Caco-2 (cell line): ENCODE data around the gene HOXD11. TPM values are rescaled to one million over a fixed set of nuclear protein-coding genes. Genes with fewer than 3 reads are reported as not detected.

Experiments used
- BruUV-seq: library from RNA; stranded (reverse); fragments of 400-500 nt; replicated peaks from 2 replicates; lab custom pipeline; 2021; lab: Mats Ljungman, UMichigan
- CTCF ChIA-PET: fragments of 300-600 bp; sonication (Branson Sonifier 250); formaldehyde crosslinking; loops from one replicate; lab custom pipeline; 2022; ENCODE audit warnings: antibody characterized with exemption; lab: Charles Lee
- POLR2A ChIA-PET: fragments of 300-600 bp; sonication (Branson Sonifier 250); formaldehyde crosslinking; loops from one replicate; lab custom pipeline; 2022; ENCODE audit warnings: antibody characterized with exemption; lab: Charles Lee
- DNase-seq, 2 experiments: peaks; one replicate each; pipeline versions ENCODE4 v3.0.0 to v3.0.0-alpha.2; 2020 to 2022
- H3K27me3 ChIP-seq: replicated peaks from 2 replicates; pipeline ENCODE4 v1.6.0; 2011; ENCODE audit warnings: low read length; ENCODE audit not compliant: control insufficient read depth, insufficient read depth
- H3K36me3 ChIP-seq: 2 replicates; pipeline ENCODE4 v1.5.1; 2011; ENCODE audit warnings: low read length; ENCODE audit not compliant: control insufficient read depth, insufficient read depth
- H3K4me1 ChIP-seq: fragments of 250-450 bp; sonication (Bioruptor Pico); 2 replicates; pipeline ENCODE4 v1.5.1; 2020; ENCODE audit warnings: mild to moderate bottlenecking
- H3K4me3 ChIP-seq: 2 replicates; pipeline ENCODE4 v1.5.1; 2011; ENCODE audit warnings: low read depth, mild to moderate bottlenecking, control low read depth, low read length
- H3K9me3 ChIP-seq: fragments of 250-450 bp; sonication (Bioruptor Pico); 2 replicates; pipeline ENCODE4 v1.5.1; 2020; ENCODE audit warnings: mild to moderate bottlenecking, moderate library complexity
- H3K27ac Mint-ChIP-seq: one replicate; pipeline ENCODE4 v1.8.0; 2022; ENCODE audit warnings: mixed read lengths; ENCODE audit not compliant: unreplicated experiment
- H3K27me3 Mint-ChIP-seq: one replicate; pipeline ENCODE4 v1.8.0; 2022; ENCODE audit warnings: mixed read lengths; ENCODE audit not compliant: insufficient read depth, unreplicated experiment
- H3K36me3 Mint-ChIP-seq: one replicate; pipeline ENCODE4 v1.8.0; 2022; ENCODE audit warnings: mild to moderate bottlenecking, mixed read lengths; ENCODE audit not compliant: insufficient read depth, unreplicated experiment
- H3K4me1 Mint-ChIP-seq: one replicate; pipeline ENCODE4 v1.8.0; 2022; ENCODE audit warnings: low read depth, mixed read lengths; ENCODE audit not compliant: unreplicated experiment
- H3K4me3 Mint-ChIP-seq: one replicate; pipeline ENCODE4 v1.8.0; 2022; ENCODE audit warnings: mild to moderate bottlenecking, moderate library complexity, mixed read lengths; ENCODE audit not compliant: unreplicated experiment
- H3K9me3 Mint-ChIP-seq: one replicate; pipeline ENCODE4 v1.8.0; 2022; ENCODE audit warnings: mixed read lengths; ENCODE audit not compliant: unreplicated experiment
- CTCF ChIP-seq, 2 experiments: fragments of 200-600 bp in 1 of 2; IDR thresholded peaks; 1 replicate in 1 of 2; 2 replicates in 1 of 2; pipeline versions ENCODE4 v1.5.1 to v1.8.0; 2011 to 2022; ENCODE audit warnings: antibody characterized with exemption in 1 of 2, control low read depth in 1 of 2, inconsistent platforms in 1 of 2, low read depth in 1 of 2, low read length in 1 of 2, mild to moderate bottlenecking in 1 of 2, moderate library complexity in 1 of 2; ENCODE audit not compliant: insufficient read depth in 1 of 2, severe bottlenecking in 1 of 2, unreplicated experiment in 1 of 2
- intact Hi-C: fragments of 100-400 bp; cut with micrococcal nuclease; formaldehyde crosslinking; loops from one replicate; pipeline ENCODE4 v1.10.0; 2022; ENCODE audit not compliant: unreplicated experiment
- total RNA-seq: library from RNA; stranded (reverse); gene quantifications from 2 replicates; pipeline ENCODE4 v1.2.3, GENCODE V29; 2022

HOXD11 gene
- total RNA-seq, 1 experiment from 2014 or later = not detected

DNA sequence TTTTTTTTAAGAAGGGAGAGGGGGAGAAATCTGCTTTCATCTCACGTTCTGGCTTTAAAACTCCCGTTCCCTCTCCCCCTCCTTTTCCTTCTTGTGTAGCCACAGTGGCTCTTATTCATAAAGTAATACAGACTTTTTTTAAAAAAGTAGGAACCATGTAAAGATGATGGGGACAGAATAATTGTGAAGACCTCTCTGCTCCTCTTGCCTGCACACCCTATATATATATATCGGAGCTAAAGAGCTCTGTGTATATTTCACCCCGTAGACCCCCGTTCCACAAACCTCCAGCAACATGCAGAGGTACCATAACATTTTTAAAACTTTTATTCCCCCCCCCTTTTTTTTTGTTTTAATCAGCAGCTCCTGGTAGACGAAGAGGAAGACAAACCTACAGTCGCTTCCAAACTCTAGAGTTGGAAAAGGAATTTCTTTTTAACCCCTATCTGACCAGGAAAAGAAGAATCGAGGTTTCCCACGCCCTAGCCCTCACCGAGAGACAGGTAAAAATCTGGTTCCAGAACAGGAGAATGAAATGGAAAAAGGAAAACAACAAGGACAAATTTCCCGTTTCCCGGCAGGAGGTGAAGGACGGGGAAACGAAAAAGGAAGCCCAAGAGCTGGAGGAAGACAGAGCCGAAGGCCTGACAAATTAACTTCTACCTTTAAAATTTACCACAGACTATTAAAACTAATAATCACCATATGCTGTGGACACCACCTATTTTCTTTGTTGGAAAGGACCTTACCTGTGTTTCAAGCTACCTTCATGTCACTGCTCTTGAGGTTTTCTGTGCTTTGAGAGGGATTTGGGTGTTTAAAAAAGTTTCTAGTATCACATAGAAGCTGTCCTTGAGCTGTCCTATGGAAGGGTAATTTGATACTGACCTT, 24.1 kb downstream of the HOXD11 start:
- no peak for TF ChIP-seq CTCF (IDR thresholded peaks at IDR 0.05; ENCODE audit: insufficient read depth in 1 of 2, low read depth in 1 of 2, low read length in 1 of 2, severe bottlenecking in 1 of 2, unreplicated experiment in 1 of 2)
- H3K27ac Mint-ChIP-seq = no peak overlapping the region
- no peaks in the 10 kb centered on the region for H3K36me3 Mint-ChIP-seq
- intact Hi-C loops = no loop called here
- H3K4me1 ChIP-seq = peaks cover 30% of the 10 kb centered on the region
- DNase-seq = no peak
- no peaks in the 10 kb centered on the region for H3K9me3 Mint-ChIP-seq
- no peaks in the 10 kb centered on the region for H3K36me3 ChIP-seq
- no TSS peak for BruUV-seq
- H3K4me1 Mint-ChIP-seq = peaks cover 34% of the 10 kb centered on the region
- peaks cover 17% of the 10 kb centered on the region for H3K27me3 ChIP-seq
- no peaks in the 10 kb centered on the region for H3K9me3 ChIP-seq
- ChIA-PET POLR2A (interaction anchor here (0.6 kb wide), 1 partner anchor 444 kb away, joined by 4 read pairs; no protein-coding TSS in a partner anchor), CTCF (interaction anchor here (1.1 to 1.3 kb wide), 2 partner anchors 324 to 423 kb away, joined by 3 to 4 read pairs; no protein-coding TSS in a partner anchor)
- H3K27me3 Mint-ChIP-seq = peaks cover 62% of the 10 kb centered on the region
- no peak overlapping the region for H3K4me3 ChIP-seq
- peak overlapping the region; percentile 66 for H3K4me3 Mint-ChIP-seq

DNA sequence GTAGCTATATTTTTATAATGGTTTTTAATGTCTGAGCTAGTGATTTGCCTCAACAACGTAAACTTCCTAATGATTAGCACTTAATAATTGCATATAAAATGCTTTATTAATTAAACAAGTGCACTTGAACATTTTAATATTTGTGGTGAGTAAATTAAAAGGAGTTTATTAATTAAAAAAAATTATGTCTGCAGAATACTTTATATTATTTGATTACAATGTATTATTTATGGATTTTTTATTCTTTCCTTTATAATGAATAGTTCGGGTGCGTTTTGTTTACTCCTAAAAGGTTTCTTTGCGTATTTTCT, 24.7 kb downstream of the HOXD11 start:
- peaks cover 61% of the 10 kb centered on the region for H3K27me3 Mint-ChIP-seq
- intact Hi-C loops = no loop called here
- Histone ChIP-seq H3K9me3 (no peaks in the 10 kb centered on the region), H3K36me3 (no peaks in the 10 kb centered on the region), H3K4me3 (no peak overlapping the region), H3K27me3 (peaks cover 17% of the 10 kb centered on the region), H3K4me1 (peaks cover 30% of the 10 kb centered on the region)
- POLR2A ChIA-PET = no interaction called here
- H3K4me3 Mint-ChIP-seq = no peak overlapping the region
- H3K9me3 Mint-ChIP-seq = no peaks in the 10 kb centered on the region
- H3K36me3 Mint-ChIP-seq = no peaks in the 10 kb centered on the region
- CTCF ChIA-PET = interaction anchor here (1.3 kb wide), 1 partner anchor 323 kb away, joined by 3 read pairs; no protein-coding TSS in a partner anchor
- no peak for TF ChIP-seq CTCF (IDR thresholded peaks at IDR 0.05; ENCODE audit: insufficient read depth in 1 of 2, low read depth in 1 of 2, low read length in 1 of 2, severe bottlenecking in 1 of 2, unreplicated experiment in 1 of 2)
- no peak overlapping the region for H3K27ac Mint-ChIP-seq
- BruUV-seq = no TSS peak
- no peak for DNase-seq
- peaks cover 36% of the 10 kb centered on the region for H3K4me1 Mint-ChIP-seq

GRCh38 chr2:176132205-176133171, 25.4 kb downstream of the HOXD11 start:
- Histone ChIP-seq H3K9me3 (no peaks in the 10 kb centered on the region), H3K4me1 (peaks cover 30% of the 10 kb centered on the region), H3K4me3 (no peak overlapping the region), H3K36me3 (no peaks in the 10 kb centered on the region), H3K27me3 (peaks cover 17% of the 10 kb centered on the region)
- no peak for DNase-seq
- Mint-ChIP-seq H3K4me1 (peaks cover 36% of the 10 kb centered on the region), H3K36me3 (no peaks in the 10 kb centered on the region), H3K9me3 (no peaks in the 10 kb centered on the region), H3K4me3 (no peak overlapping the region), H3K27me3 (peaks cover 60% of the 10 kb centered on the region), H3K27ac (no peak overlapping the region)
- no peak for TF ChIP-seq CTCF (IDR thresholded peaks at IDR 0.05; ENCODE audit: insufficient read depth in 1 of 2, low read depth in 1 of 2, low read length in 1 of 2, severe bottlenecking in 1 of 2, unreplicated experiment in 1 of 2)
- intact Hi-C loops = no loop called here
- ChIA-PET POLR2A (no interaction called here), CTCF (interaction anchor here (0.7 to 1.3 kb wide), 2 partner anchors 252 to 322 kb away, joined by 3 read pairs; no protein-coding TSS in a partner anchor)
- no TSS peak for BruUV-seq
